Measurements from ENCODE around the gene ADAT3.

Gene ADAT3

GRCh38 chr19:1935484-1936208 is 30.4 kb downstream of the ADAT3 start:
- no CpG with 5 or more reads among the region's 11 CpGs for WGBS (ENCODE audit: extremely low coverage, insufficient coverage, insufficient read length)
- Histone ChIP-seq H3K4me3 (ENCODE audit: low read depth, low read length) (peak overlapping the region; percentile 17), H2AFZ (ENCODE audit: insufficient read depth, low read length, poor library complexity) (no peak overlapping the region), H2BK5ac (ENCODE audit: low read depth, low read length, poor library complexity) (no peak overlapping the region), H3K79me2 (ENCODE audit: control insufficient read depth, insufficient read depth, low read length, poor library complexity) (peaks cover 5% of the 10 kb centered on the region), H4K12ac (ENCODE audit: low read depth, low read length) (no peak overlapping the region), H4K91ac (ENCODE audit: low read depth, low read length) (no peak overlapping the region), H3K36me3 (ENCODE audit: control insufficient read depth in 1 of 2, insufficient read depth in 2 of 2, low read length in 2 of 2) (peaks cover 0 to 2% of the 10 kb centered on the region in 2 experiments), H3K9me3 (ENCODE audit: insufficient read depth, low read depth, low read length) (peaks cover 7% of the 10 kb centered on the region), H3K79me1 (ENCODE audit: low read length) (peaks cover 9% of the 10 kb centered on the region), H3K4me1 (ENCODE audit: control insufficient read depth in 1 of 2, insufficient read depth in 2 of 2, low read length in 2 of 2) (peaks cover 9 to 14% of the 10 kb centered on the region in 2 experiments), H3K27me3 (ENCODE audit: insufficient read depth, low read length) (no peaks in the 10 kb centered on the region), H2BK12ac (ENCODE audit: low read length) (no peak overlapping the region), H3K23ac (ENCODE audit: low read length) (no peak overlapping the region), H3K9ac (ENCODE audit: low read length) (no peak overlapping the region), H3K14ac (ENCODE audit: low read length) (no peak overlapping the region), H3K27ac (ENCODE audit: low read depth, low read length) (no peak overlapping the region), H4K8ac (ENCODE audit: low read depth, low read length) (no peak overlapping the region), H3K18ac (ENCODE audit: low read length) (no peak overlapping the region), H2BK120ac (ENCODE audit: insufficient read depth, low read length, poor library complexity) (no peak overlapping the region), H3K4me2 (ENCODE audit: low read length) (no peak overlapping the region), H3K4ac (ENCODE audit: low read depth, low read length) (no peak overlapping the region), H2AK5ac (ENCODE audit: low read length) (no peak overlapping the region)
- DNase-seq = peak in 1 of 2 donors; percentile 9

- Histone ChIP-seq H2AK5ac (ENCODE audit: low read length) (no peak overlapping the region), H3K4ac (ENCODE audit: low read depth, low read length) (no peak overlapping the region), H3K4me3 (ENCODE audit: low read depth, low read length) (no peak overlapping the region), H3K27me3 (ENCODE audit: insufficient read depth, low read length) (no peaks in the 10 kb centered on the region), H2BK5ac (ENCODE audit: low read depth, low read length, poor library complexity) (no peak overlapping the region), H3K9ac (ENCODE audit: low read length) (no peak overlapping the region), H3K9me3 (ENCODE audit: insufficient read depth, low read depth, low read length) (peaks cover 7% of the 10 kb centered on the region), H3K23ac (ENCODE audit: low read length) (no peak overlapping the region), H3K14ac (ENCODE audit: low read length) (no peak overlapping the region), H3K36me3 (ENCODE audit: control insufficient read depth in 1 of 2, insufficient read depth in 2 of 2, low read length in 2 of 2) (peaks cover 0 to 2% of the 10 kb centered on the region in 2 experiments), H2BK120ac (ENCODE audit: insufficient read depth, low read length, poor library complexity) (no peak overlapping the region), H2BK12ac (ENCODE audit: low read length) (no peak overlapping the region), H4K8ac (ENCODE audit: low read depth, low read length) (no peak overlapping the region), H4K91ac (ENCODE audit: low read depth, low read length) (no peak overlapping the region), H3K79me2 (ENCODE audit: control insufficient read depth, insufficient read depth, low read length, poor library complexity) (peaks cover 6% of the 10 kb centered on the region), H2AFZ (ENCODE audit: insufficient read depth, low read length, poor library complexity) (no peak overlapping the region), H3K79me1 (ENCODE audit: low read length) (peaks cover 12% of the 10 kb centered on the region), H3K4me1 (ENCODE audit: control insufficient read depth in 1 of 2, insufficient read depth in 2 of 2, low read length in 2 of 2) (peaks cover 9 to 14% of the 10 kb centered on the region in 2 experiments), H4K12ac (ENCODE audit: low read depth, low read length) (no peak overlapping the region), H3K18ac (ENCODE audit: low read length) (no peak overlapping the region), H3K27ac (ENCODE audit: low read depth, low read length) (no peak overlapping the region), H3K4me2 (ENCODE audit: low read length) (no peak overlapping the region)
- no peak for DNase-seq
- no CpG with 5 or more reads among the region's 3 CpGs for WGBS (ENCODE audit: extremely low coverage, insufficient coverage, insufficient read length)
Observed at GRCh38 chr19:1936430-1936829, 31.2 kb downstream of the ADAT3 start.

GRCh38 chr19:1936916-1937610 is 31.9 kb downstream of the ADAT3 start:
- Histone ChIP-seq H3K4me2 (ENCODE audit: low read length) (no peak overlapping the region), H4K91ac (ENCODE audit: low read depth, low read length) (no peak overlapping the region), H2BK5ac (ENCODE audit: low read depth, low read length, poor library complexity) (no peak overlapping the region), H3K27ac (ENCODE audit: low read depth, low read length) (no peak overlapping the region), H3K4me3 (ENCODE audit: low read depth, low read length) (no peak overlapping the region), H2BK12ac (ENCODE audit: low read length) (no peak overlapping the region), H2BK120ac (ENCODE audit: insufficient read depth, low read length, poor library complexity) (no peak overlapping the region), H3K79me2 (ENCODE audit: control insufficient read depth, insufficient read depth, low read length, poor library complexity) (peaks cover 12% of the 10 kb centered on the region), H3K18ac (ENCODE audit: low read length) (no peak overlapping the region), H3K27me3 (ENCODE audit: insufficient read depth, low read length) (no peaks in the 10 kb centered on the region), H3K14ac (ENCODE audit: low read length) (no peak overlapping the region), H4K8ac (ENCODE audit: low read depth, low read length) (no peak overlapping the region), H2AFZ (ENCODE audit: insufficient read depth, low read length, poor library complexity) (no peak overlapping the region), H3K9ac (ENCODE audit: low read length) (no peak overlapping the region), H3K4me1 (ENCODE audit: control insufficient read depth in 1 of 2, insufficient read depth in 2 of 2, low read length in 2 of 2) (peaks cover 9 to 14% of the 10 kb centered on the region in 2 experiments), H3K9me3 (ENCODE audit: insufficient read depth, low read depth, low read length) (peaks cover 4% of the 10 kb centered on the region), H3K4ac (ENCODE audit: low read depth, low read length) (no peak overlapping the region), H4K12ac (ENCODE audit: low read depth, low read length) (no peak overlapping the region), H3K23ac (ENCODE audit: low read length) (no peak overlapping the region), H3K79me1 (ENCODE audit: low read length) (peaks cover 16% of the 10 kb centered on the region), H3K36me3 (ENCODE audit: control insufficient read depth in 1 of 2, insufficient read depth in 2 of 2, low read length in 2 of 2) (peaks cover 0 to 2% of the 10 kb centered on the region in 2 experiments), H2AK5ac (ENCODE audit: low read length) (no peak overlapping the region)
- no CpG with 5 or more reads among the region's 24 CpGs for WGBS (ENCODE audit: extremely low coverage, insufficient coverage, insufficient read length)
- DNase-seq = peak; percentile 32 to 42

- Histone ChIP-seq H4K12ac (ENCODE audit: low read depth, low read length) (no peak overlapping the region), H2BK120ac (ENCODE audit: insufficient read depth, low read length, poor library complexity) (no peak overlapping the region), H3K79me1 (ENCODE audit: low read length) (peaks cover 20% of the 10 kb centered on the region), H3K4me1 (ENCODE audit: control insufficient read depth in 1 of 2, insufficient read depth in 2 of 2, low read length in 2 of 2) (peaks cover 14 to 19% of the 10 kb centered on the region in 2 experiments), H3K9ac (ENCODE audit: low read length) (no peak overlapping the region), H2BK5ac (ENCODE audit: low read depth, low read length, poor library complexity) (no peak overlapping the region), H3K18ac (ENCODE audit: low read length) (no peak overlapping the region), H3K27ac (ENCODE audit: low read depth, low read length) (no peak overlapping the region), H3K9me3 (ENCODE audit: insufficient read depth, low read depth, low read length) (peaks cover 1% of the 10 kb centered on the region), H3K4me3 (ENCODE audit: low read depth, low read length) (no peak overlapping the region), H2AK5ac (ENCODE audit: low read length) (no peak overlapping the region), H3K4ac (ENCODE audit: low read depth, low read length) (no peak overlapping the region), H3K79me2 (ENCODE audit: control insufficient read depth, insufficient read depth, low read length, poor library complexity) (peaks cover 22% of the 10 kb centered on the region), H4K8ac (ENCODE audit: low read depth, low read length) (no peak overlapping the region), H2AFZ (ENCODE audit: insufficient read depth, low read length, poor library complexity) (no peak overlapping the region), H2BK12ac (ENCODE audit: low read length) (no peak overlapping the region), H4K91ac (ENCODE audit: low read depth, low read length) (no peak overlapping the region), H3K4me2 (ENCODE audit: low read length) (no peak overlapping the region), H3K14ac (ENCODE audit: low read length) (no peak overlapping the region), H3K36me3 (ENCODE audit: control insufficient read depth in 1 of 2, insufficient read depth in 2 of 2, low read length in 2 of 2) (peaks cover 0 to 2% of the 10 kb centered on the region in 2 experiments), H3K23ac (ENCODE audit: low read length) (no peak overlapping the region), H3K27me3 (ENCODE audit: insufficient read depth, low read length) (no peaks in the 10 kb centered on the region)
- no peak for DNase-seq
- no CpG with 5 or more reads among the region's 7 CpGs for WGBS (ENCODE audit: extremely low coverage, insufficient coverage, insufficient read length)
Observed at GRCh38 chr19:1938071-1938470, 32.9 kb downstream of the ADAT3 start.

All from trophoblast cell (in vitro differentiated cells and primary cell).